GM12892 (cell line): ENCODE results near the gene SLC44A4.
"Not testable (repeated sequence)": the region's sequence is repeated elsewhere in the genome, so short reads cannot be mapped to it uniquely, and the experiment has no call there.

Source experiments
- DNase-seq: peaks from one replicate; pipeline ENCODE4 v3.0.0; 2011; ENCODE audit not compliant: insufficient read length
- FAIRE-seq: peaks from 2 replicates; lab custom pipeline; 2011; peaks lifted over from hg19 to GRCh38; lab: Jason Lieb, UNC
- POLR2A ChIP-seq: IDR thresholded peaks from 2 replicates; pipeline ENCODE4 v1.6.1; 2011; ENCODE audit warnings: low read depth, low read length, control low read depth
- POLR2AphosphoS5 ChIP-seq: IDR thresholded peaks from 2 replicates; pipeline ENCODE4 v1.6.1; 2011; ENCODE audit warnings: low read depth, low read length, control low read depth
- TAF1 ChIP-seq: IDR thresholded peaks from 2 replicates; pipeline ENCODE4 v1.6.1; 2011; ENCODE audit warnings: low read depth, mild to moderate bottlenecking, control low read depth, low read length, borderline replicate concordance

Gene SLC44A4

GRCh38 chr6:31844507-31844906 lies 34.3 kb downstream of the SLC44A4 start:
- no peak for FAIRE-seq

GRCh38 chr6:31842053-31842452 lies 36.7 kb downstream of the SLC44A4 start:
- FAIRE-seq: no peak
- TF ChIP-seq POLR2AphosphoS5: no peak
- TF ChIP-seq TAF1: no peak
- no peak for TF ChIP-seq POLR2A
- no peak for DNase-seq

More at GRCh38 chr6:31844507-31844906, 34.3 kb downstream of the SLC44A4 start:
- TF ChIP-seq POLR2A (no peak), TAF1 (no peak), POLR2AphosphoS5 (no peak)
- DNase-seq: no peak

GRCh38 chr6:31839779-31840126 lies 39.0 kb downstream of the SLC44A4 start:
- FAIRE-seq, DNase-seq: not testable (repeated sequence)

GRCh38 chr6:31838968-31839367 lies 39.8 kb downstream of the SLC44A4 start:
- no peak for DNase-seq
- TF ChIP-seq TAF1 (no peak), POLR2AphosphoS5 (peak; percentile 44; the same call in 1 of the 2 replicates)
- no peak for FAIRE-seq

GRCh38 chr6:31838114-31838553 lies 40.7 kb downstream of the SLC44A4 start:
- TF ChIP-seq POLR2A: 0 out of 2 replicates have a peak, but pooled peaks have one; percentile 15

GRCh38 chr6:31837369-31838113 lies 41.3 kb downstream of the SLC44A4 start:
- DNase-seq (no peak), FAIRE-seq (no peak)
- TF ChIP-seq POLR2AphosphoS5: no peak
- TF ChIP-seq POLR2A: peak; percentile 16; the same call in 1 of the 2 replicates

More at GRCh38 chr6:31838114-31838553, 40.7 kb downstream of the SLC44A4 start:
- FAIRE-seq, DNase-seq: not testable (repeated sequence)

GRCh38 chr6:31836474-31837368 lies 42.1 kb downstream of the SLC44A4 start:
- no peak for FAIRE-seq
- TF ChIP-seq TAF1 (no peak), POLR2AphosphoS5 (peak; percentile 7; the same call in 1 of the 2 replicates), POLR2A (no peak)

GRCh38 chr6:31836047-31836473 lies 42.7 kb downstream of the SLC44A4 start:
- TF ChIP-seq POLR2AphosphoS5 (peak; percentile 25; the same call in 1 of the 2 replicates), TAF1 (no peak), POLR2A (peak; percentile 53; the same call in 1 of the 2 replicates)
- DNase-seq (no peak), FAIRE-seq (no peak)

More at GRCh38 chr6:31836474-31837368, 42.1 kb downstream of the SLC44A4 start:
- DNase-seq: no peak

GRCh38 chr6:31834367-31835250 lies 44.2 kb downstream of the SLC44A4 start:
- FAIRE-seq (no peak), DNase-seq (peak; percentile 80)
- TF ChIP-seq POLR2A (peak; percentile 100), POLR2AphosphoS5 (peak; percentile 100), TAF1 (peak; percentile 93)

GRCh38 chr6:31831350-31832215 lies 47.2 kb downstream of the SLC44A4 start:
- TF ChIP-seq TAF1 (no peak), POLR2AphosphoS5 (no peak), POLR2A (no peak)
- no peak for DNase-seq
- no peak for FAIRE-seq
